B cell (primary cell): ENCODE data around the gene RAPGEF1.

Experiments used
- EZH2 ChIP-seq: IDR thresholded peaks from 2 replicates; pipeline ENCODE4 v1.6.1; 2012; ENCODE audit warnings: borderline replicate concordance, low read depth, mild to moderate bottlenecking, moderate library complexity, low read length; ENCODE audit not compliant: insufficient read depth, poor library complexity, severe bottlenecking
- TF ChIP-seq, protein P1 (sequence below): fragments of 200-600 bp; IDR thresholded peaks from one replicate; pipeline ENCODE4 v1.8.0; 2022; ENCODE audit warnings: antibody characterized with exemption, mild to moderate bottlenecking

DNA sequence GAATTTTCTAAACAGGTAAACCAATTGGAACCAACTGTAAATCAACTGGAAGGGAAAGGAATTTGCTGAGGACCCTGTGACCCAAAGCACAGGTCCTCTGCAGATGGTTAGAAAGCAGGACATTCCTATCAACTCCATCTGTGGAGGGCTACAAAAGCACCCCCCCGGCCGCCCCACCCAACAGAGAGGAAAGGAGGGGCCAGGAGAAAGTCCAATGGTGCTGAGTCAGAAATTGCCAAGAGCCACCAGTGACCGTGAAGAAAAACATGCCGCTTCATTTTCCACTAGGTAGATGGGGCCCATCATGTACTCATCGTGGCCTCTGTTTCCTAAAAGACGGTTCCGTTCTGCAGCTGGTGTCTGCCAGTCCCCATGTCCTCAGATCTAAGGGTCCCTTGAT is 66.3 kb downstream of the RAPGEF1 start:
- TF ChIP-seq, protein P1, sequence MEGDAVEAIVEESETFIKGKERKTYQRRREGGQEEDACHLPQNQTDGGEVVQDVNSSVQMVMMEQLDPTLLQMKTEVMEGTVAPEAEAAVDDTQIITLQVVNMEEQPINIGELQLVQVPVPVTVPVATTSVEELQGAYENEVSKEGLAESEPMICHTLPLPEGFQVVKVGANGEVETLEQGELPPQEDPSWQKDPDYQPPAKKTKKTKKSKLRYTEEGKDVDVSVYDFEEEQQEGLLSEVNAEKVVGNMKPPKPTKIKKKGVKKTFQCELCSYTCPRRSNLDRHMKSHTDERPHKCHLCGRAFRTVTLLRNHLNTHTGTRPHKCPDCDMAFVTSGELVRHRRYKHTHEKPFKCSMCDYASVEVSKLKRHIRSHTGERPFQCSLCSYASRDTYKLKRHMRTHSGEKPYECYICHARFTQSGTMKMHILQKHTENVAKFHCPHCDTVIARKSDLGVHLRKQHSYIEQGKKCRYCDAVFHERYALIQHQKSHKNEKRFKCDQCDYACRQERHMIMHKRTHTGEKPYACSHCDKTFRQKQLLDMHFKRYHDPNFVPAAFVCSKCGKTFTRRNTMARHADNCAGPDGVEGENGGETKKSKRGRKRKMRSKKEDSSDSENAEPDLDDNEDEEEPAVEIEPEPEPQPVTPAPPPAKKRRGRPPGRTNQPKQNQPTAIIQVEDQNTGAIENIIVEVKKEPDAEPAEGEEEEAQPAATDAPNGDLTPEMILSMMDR = no peak
- no peak for TF ChIP-seq EZH2
